Right lobe of liver (tissue), 4 donors: ENCODE results near the gene GSTM4.

Experiments
- POLR2A ChIP-seq: fragments of 450-650 bp; IDR thresholded peaks from one replicate; pipeline ENCODE4 v1.6.1; 2017; ENCODE audit warnings: antibody characterized with exemption, mild to moderate bottlenecking
- TF ChIP-seq, protein P1 (sequence below), 4 donors: fragments of 200-600 bp in 3 of 4; fragments of 450-650 bp in 1 of 4; IDR thresholded peaks; one replicate each; pipeline versions ENCODE4 v1.5.1 to v1.8.0; 2016 to 2022; ENCODE audit warnings: antibody characterized with exemption in 4 of 4, mild to moderate bottlenecking in 2 of 4
- donor health status: DM: no; HTN: no; CAD: no.
- donor health status: DM: no; HTN: no; CAD: no.
- donor health status: DM: no; HTN: yes; CAD: no.

DNA sequence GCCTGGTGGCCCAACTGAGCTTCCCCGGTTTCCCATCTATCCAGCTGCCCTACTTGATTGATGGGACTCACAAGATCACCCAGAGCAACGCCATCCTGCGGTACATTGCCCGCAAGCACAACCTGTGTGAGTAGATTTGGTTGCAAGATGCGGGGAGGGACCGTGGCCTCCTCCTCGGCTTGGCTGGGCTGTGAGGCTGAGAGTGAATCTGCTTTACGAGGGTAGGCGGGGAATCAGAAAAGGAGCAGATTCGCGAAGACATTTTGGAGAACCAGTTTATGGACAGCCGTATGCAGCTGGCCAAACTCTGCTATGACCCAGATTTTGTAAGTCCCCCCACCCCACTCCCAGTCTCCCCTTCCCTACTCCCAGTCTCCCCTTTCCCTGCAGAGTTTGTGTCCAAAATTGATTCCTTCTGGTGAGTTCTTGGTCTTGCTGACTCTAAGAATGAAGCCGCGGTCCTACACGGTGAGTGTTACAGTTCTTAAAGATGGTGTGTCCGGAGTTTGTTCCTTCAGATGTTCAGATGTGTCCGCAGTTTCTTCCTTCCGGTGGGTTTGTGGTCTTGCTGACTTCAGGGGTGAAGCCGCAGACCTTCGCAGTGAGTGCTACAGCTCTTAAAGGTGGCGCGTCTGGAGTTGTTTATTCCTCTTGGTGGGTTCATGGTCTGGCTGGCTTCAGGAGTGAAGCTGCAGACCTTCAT lies 13.5 kb downstream of the GSTM4 start:
- TF ChIP-seq, protein P1, sequence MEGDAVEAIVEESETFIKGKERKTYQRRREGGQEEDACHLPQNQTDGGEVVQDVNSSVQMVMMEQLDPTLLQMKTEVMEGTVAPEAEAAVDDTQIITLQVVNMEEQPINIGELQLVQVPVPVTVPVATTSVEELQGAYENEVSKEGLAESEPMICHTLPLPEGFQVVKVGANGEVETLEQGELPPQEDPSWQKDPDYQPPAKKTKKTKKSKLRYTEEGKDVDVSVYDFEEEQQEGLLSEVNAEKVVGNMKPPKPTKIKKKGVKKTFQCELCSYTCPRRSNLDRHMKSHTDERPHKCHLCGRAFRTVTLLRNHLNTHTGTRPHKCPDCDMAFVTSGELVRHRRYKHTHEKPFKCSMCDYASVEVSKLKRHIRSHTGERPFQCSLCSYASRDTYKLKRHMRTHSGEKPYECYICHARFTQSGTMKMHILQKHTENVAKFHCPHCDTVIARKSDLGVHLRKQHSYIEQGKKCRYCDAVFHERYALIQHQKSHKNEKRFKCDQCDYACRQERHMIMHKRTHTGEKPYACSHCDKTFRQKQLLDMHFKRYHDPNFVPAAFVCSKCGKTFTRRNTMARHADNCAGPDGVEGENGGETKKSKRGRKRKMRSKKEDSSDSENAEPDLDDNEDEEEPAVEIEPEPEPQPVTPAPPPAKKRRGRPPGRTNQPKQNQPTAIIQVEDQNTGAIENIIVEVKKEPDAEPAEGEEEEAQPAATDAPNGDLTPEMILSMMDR (IDR thresholded peaks at IDR 0.05) = no peak
- no peak for TF ChIP-seq POLR2A
